ENCODE measurements around the gene ARMH1.

DNA sequence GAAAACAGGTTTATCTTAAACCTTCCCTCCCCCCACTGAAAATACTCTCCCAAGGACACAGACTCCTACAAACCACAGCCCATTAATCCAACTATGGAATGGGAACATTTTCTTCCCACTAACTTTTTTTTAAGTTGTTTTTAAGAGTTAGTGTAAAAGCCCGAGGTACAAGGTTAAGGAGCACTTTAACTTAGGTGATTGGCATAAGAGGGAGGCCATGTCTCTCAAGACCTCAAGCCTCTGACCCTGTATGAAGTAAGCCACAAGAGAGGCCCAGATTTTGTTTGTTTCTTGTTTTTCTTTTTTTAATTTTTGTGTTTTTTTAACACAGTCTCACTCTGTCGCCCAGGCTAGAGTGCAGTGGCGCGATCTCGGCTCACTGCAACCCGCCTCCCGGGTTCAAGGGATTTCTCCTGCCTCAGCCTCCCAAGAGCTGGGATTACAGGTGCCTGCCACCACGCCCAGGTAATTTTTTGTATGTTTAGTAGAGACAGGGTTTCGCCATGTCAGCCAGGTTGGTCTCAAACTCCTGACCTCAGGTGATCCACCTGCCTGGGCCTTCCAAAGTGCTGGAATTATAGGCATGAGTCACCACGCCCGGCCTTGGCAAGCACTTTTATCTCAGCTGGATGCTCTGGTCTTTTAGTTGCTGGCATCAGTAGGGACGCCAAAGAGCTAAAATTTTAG lies 14.4 kb downstream of the ARMH1 start:
- TF ChIP-seq POLR2AphosphoS5 (IDR thresholded peaks at IDR 0.05): no peak
- TF ChIP-seq POLR2A (IDR thresholded peaks at IDR 0.05): no peak
- TF ChIP-seq, protein P1, sequence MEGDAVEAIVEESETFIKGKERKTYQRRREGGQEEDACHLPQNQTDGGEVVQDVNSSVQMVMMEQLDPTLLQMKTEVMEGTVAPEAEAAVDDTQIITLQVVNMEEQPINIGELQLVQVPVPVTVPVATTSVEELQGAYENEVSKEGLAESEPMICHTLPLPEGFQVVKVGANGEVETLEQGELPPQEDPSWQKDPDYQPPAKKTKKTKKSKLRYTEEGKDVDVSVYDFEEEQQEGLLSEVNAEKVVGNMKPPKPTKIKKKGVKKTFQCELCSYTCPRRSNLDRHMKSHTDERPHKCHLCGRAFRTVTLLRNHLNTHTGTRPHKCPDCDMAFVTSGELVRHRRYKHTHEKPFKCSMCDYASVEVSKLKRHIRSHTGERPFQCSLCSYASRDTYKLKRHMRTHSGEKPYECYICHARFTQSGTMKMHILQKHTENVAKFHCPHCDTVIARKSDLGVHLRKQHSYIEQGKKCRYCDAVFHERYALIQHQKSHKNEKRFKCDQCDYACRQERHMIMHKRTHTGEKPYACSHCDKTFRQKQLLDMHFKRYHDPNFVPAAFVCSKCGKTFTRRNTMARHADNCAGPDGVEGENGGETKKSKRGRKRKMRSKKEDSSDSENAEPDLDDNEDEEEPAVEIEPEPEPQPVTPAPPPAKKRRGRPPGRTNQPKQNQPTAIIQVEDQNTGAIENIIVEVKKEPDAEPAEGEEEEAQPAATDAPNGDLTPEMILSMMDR (IDR thresholded peaks at IDR 0.05): no peak
- no peak for TF ChIP-seq EP300 (IDR thresholded peaks at IDR 0.05)
